Activated naive CD8-positive, alpha-beta T cell treated with anti-CD3 and anti-CD28 coated beads for 36 hours (primary cell): ENCODE data around the gene ERP29. TPM values are rescaled to one million over a fixed set of nuclear protein-coding genes. Genes with fewer than 3 reads are reported as not detected.

Source experiments
- DNase-seq: peaks from one replicate; pipeline ENCODE4 v3.0.0; 2021
- H3K27ac Mint-ChIP-seq: one replicate; pipeline ENCODE4 v1.8.0; 2022; ENCODE audit warnings: mild to moderate bottlenecking, moderate library complexity, mixed read lengths
- H3K27me3 Mint-ChIP-seq: one replicate; pipeline ENCODE4 v1.8.0; 2022; ENCODE audit warnings: mild to moderate bottlenecking, mixed read lengths
- H3K36me3 Mint-ChIP-seq: one replicate; pipeline ENCODE4 v1.8.0; 2021; ENCODE audit warnings: mild to moderate bottlenecking, mixed read lengths
- H3K4me1 Mint-ChIP-seq: one replicate; pipeline ENCODE4 v1.8.0; 2021; ENCODE audit warnings: mixed read lengths
- H3K4me3 Mint-ChIP-seq: one replicate; pipeline ENCODE4 v1.8.0; 2022; ENCODE audit warnings: mild to moderate bottlenecking, moderate library complexity, mixed read lengths
- H3K9me3 Mint-ChIP-seq: one replicate; pipeline ENCODE4 v1.8.0; 2022; ENCODE audit warnings: mixed read lengths
- total RNA-seq, 2 experiments: library from RNA; stranded (reverse); gene quantifications; one replicate each; pipeline ENCODE4 v1.2.3, GENCODE V29; 2021

The ERP29 gene
- total RNA-seq, 2 experiments from 2014 or later, result 79.9 to 85.6 TPM

DNA sequence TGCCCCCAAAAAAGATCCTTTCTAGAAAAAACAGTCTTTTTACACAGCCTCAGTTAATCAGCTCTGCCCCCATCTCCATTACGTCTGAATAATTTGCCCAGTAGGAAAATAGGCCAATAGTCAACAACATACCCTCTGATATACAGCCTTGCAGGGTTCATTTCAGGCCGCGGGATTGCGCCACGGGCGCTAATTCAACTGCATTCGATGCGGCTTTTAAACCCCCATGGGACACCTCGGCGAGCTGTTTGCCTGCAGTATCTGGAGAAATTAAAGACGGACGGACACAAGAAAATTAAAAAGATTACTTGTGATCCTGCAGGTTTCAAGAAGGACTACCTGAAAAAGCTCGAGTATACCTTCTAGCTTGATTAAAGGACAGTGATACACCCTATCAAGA, 36.1 kb downstream of the ERP29 start:
- Mint-ChIP-seq H3K27me3 (no peaks in the 10 kb centered on the region), H3K27ac (peak overlapping the region; percentile 1), H3K36me3 (peaks cover 18% of the 10 kb centered on the region), H3K4me3 (no peak overlapping the region), H3K9me3 (no peaks in the 10 kb centered on the region), H3K4me1 (peaks cover 8% of the 10 kb centered on the region)
- no peak for DNase-seq

DNA sequence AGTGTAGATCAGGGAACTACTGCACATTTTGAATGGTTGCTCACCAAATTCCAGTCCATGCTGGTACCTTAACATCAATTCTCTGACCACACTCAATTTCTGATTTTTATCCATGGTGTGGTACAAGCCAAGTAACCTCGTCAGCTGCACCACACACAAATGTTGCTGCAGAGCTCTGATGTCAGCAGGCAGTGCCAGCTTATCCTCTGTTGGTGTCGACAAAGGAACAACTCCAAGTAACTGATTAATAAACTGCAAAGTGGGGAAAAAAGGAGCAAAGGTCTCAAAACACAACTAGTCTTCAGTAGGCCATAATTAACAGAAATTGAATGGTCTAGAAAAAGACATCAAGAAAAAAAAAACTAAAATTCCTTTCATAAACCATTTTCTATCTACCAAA, 47.9 kb downstream of the ERP29 start:
- H3K9me3 Mint-ChIP-seq, result no peaks in the 10 kb centered on the region
- H3K36me3 Mint-ChIP-seq, result peaks cover 18% of the 10 kb centered on the region
- no peak for DNase-seq
- H3K4me3 Mint-ChIP-seq, result no peak overlapping the region
- H3K4me1 Mint-ChIP-seq, result peaks cover 2% of the 10 kb centered on the region
- H3K27ac Mint-ChIP-seq, result no peak overlapping the region
- H3K27me3 Mint-ChIP-seq, result no peaks in the 10 kb centered on the region

- Mint-ChIP-seq H3K36me3 (peaks cover 18% of the 10 kb centered on the region), H3K9me3 (no peaks in the 10 kb centered on the region), H3K4me3 (no peak overlapping the region), H3K27ac (no peak overlapping the region), H3K4me1 (peaks cover 2% of the 10 kb centered on the region), H3K27me3 (no peaks in the 10 kb centered on the region)
- no peak for DNase-seq
Measured at GRCh38 chr12:112063273-112063672, 50.0 kb downstream of the ERP29 start.

DNA sequence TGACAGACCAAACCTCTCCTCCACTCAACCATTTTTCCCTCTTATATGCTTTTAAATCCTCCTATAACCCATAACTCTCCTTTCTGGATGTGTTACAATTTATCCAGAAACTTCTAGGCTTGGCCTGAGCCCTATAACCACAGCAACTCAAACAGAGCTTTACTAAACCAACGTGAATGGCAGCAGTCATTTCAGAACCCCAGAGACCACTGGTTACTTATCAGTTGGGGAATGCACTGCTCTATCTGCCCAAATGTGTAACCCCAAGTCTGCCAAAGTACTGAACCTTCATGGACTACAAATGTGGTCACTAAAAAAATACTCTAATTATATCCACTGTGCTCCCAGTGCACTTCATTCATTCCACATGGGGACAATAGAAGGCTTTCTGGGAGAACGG, 53.3 kb downstream of the ERP29 start:
- H3K27me3 Mint-ChIP-seq, result no peaks in the 10 kb centered on the region
- peak overlapping the region; percentile 2 for H3K27ac Mint-ChIP-seq
- no peaks in the 10 kb centered on the region for H3K4me1 Mint-ChIP-seq
- H3K9me3 Mint-ChIP-seq, result no peaks in the 10 kb centered on the region
- no peak overlapping the region for H3K4me3 Mint-ChIP-seq
- no peak for DNase-seq
- H3K36me3 Mint-ChIP-seq, result peaks cover 30% of the 10 kb centered on the region

Other genes with a start within 250 kb of the ERP29 start
- 1 to 10 TPM; 1.4 to 1.6 TPM for gene ALDH2, start 246.5 kb upstream of the ERP29 start, total RNA-seq
- 10 to 100 TPM; 73.7 to 75.0 TPM for gene MAPKAPK5, start 171.2 kb upstream of the ERP29 start, total RNA-seq
- gene TMEM116, start 261 bp upstream of the ERP29 start, total RNA-seq, result 10 to 100 TPM; 10.1 to 10.5 TPM
- gene NAA25, start 95.4 kb downstream of the ERP29 start, total RNA-seq, result 10 to 100 TPM; 51.3 to 54.9 TPM
- 10 to 100 TPM; 49.6 to 49.8 TPM for gene TRAFD1, start 112.1 kb downstream of the ERP29 start, total RNA-seq